Subcutaneous abdominal adipose tissue (tissue), 5 donors: Measurements from ENCODE around the gene RING1.
A peak's percentile ranks its signal among the peaks of the same experiment; 100 is the strongest.

ENCODE experiments used
- H3K27ac ChIP-seq: one replicate; pipeline ENCODE4 v1.7.0; 2013; ENCODE audit warnings: low read depth, mild to moderate bottlenecking, inconsistent platforms, low read length, moderate library complexity
- H3K27me3 ChIP-seq, 5 donors: one replicate each; pipeline ENCODE4 v1.7.0; 2013; ENCODE audit warnings: low read length in 5 of 5, inconsistent platforms in 1 of 5; ENCODE audit not compliant: control insufficient read depth in 5 of 5, insufficient read depth in 4 of 5
- H3K36me3 ChIP-seq, 5 donors: one replicate each; pipeline ENCODE4 v1.7.0; 2013; ENCODE audit warnings: low read length in 5 of 5; ENCODE audit not compliant: control insufficient read depth in 5 of 5, insufficient read depth in 5 of 5
- H3K4me1 ChIP-seq, 5 donors: one replicate each; pipeline ENCODE4 v1.7.0; 2013; ENCODE audit warnings: low read length in 5 of 5, mild to moderate bottlenecking in 3 of 5, moderate library complexity in 1 of 5; ENCODE audit not compliant: control insufficient read depth in 5 of 5, insufficient read depth in 5 of 5
- H3K4me3 ChIP-seq, 5 donors: one replicate each; pipeline ENCODE4 v1.7.0; 2013; ENCODE audit warnings: low read length in 5 of 5, low read depth in 1 of 5
- H3K9ac ChIP-seq, 5 donors: one replicate each; pipeline ENCODE4 v1.7.0; 2013; ENCODE audit warnings: low read length in 5 of 5, mild to moderate bottlenecking in 4 of 5, moderate library complexity in 3 of 5
- H3K9me3 ChIP-seq, 5 donors: one replicate each; pipeline ENCODE4 v1.7.0; 2013; ENCODE audit warnings: low read length in 5 of 5; ENCODE audit not compliant: control insufficient read depth in 5 of 5
- donor health status: healthy.
- donor health status: healthy.
- donor health status: healthy.
- donor health status: healthy.
- donor health status: healthy.

Gene RING1

GRCh38 chr6:33206027-33206863 lies 2.1 kb upstream of the RING1 start:
- peaks cover 7 to 40% (median 34%) of the 10 kb centered on the region in 5 donors for H3K36me3 ChIP-seq
- no peak overlapping the region for H3K27ac ChIP-seq
- H3K27me3 ChIP-seq, result no peaks in the 10 kb centered on the region
- no peak overlapping the region for H3K4me3 ChIP-seq
- H3K4me1 ChIP-seq, result peaks cover 14 to 50% (median 44%) of the 10 kb centered on the region in 5 donors
- no peak overlapping the region for H3K9ac ChIP-seq
- no peaks in the 10 kb centered on the region for H3K9me3 ChIP-seq

DNA sequence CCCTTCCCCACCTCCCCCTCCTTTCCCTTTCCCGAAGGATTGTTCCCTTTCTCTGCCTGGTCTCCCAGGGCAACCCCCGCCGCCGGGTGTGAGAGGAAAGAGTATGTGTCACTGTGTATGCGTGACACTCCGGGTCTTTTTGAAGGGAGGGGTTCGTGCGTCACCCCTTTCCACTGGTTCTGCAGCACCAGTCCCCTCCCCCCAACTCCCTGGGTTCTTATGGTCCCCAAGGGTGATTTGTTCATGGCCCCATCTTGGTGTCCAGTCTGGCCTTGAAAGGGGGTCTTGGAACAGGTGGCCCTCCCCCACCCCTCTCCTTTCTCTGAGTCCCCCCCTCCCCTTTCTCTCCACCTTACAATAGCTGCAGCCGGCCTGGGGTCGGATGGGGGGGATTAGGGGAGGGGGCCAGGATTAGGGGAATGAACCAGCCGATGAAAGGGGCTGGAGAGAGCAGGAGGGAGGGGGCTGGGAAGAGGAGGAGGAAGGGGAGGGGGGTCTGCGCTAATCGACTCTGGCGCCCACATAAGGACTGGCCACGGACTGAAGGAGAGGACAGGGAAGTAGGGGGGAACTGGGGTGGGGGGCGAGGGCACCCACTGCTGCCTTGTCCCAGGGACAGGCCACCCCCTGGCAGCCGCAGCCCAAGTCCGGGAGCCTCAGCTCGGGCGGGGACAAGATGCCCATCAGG lies 1.3 kb upstream of the RING1 start:
- no peaks in the 10 kb centered on the region for H3K27me3 ChIP-seq
- peak overlapping the region in 3 of 5 donors; percentile 93 to 98 (median 95) for H3K9ac ChIP-seq
- H3K27ac ChIP-seq, result peak overlapping the region; percentile 87
- no peaks in the 10 kb centered on the region for H3K9me3 ChIP-seq
- peaks cover 7 to 39% (median 37%) of the 10 kb centered on the region in 5 donors for H3K36me3 ChIP-seq
- H3K4me3 ChIP-seq, result peak overlapping the region; percentile 55 to 89 (median 83)
- peaks cover 7 to 43% (median 36%) of the 10 kb centered on the region in 5 donors for H3K4me1 ChIP-seq

DNA sequence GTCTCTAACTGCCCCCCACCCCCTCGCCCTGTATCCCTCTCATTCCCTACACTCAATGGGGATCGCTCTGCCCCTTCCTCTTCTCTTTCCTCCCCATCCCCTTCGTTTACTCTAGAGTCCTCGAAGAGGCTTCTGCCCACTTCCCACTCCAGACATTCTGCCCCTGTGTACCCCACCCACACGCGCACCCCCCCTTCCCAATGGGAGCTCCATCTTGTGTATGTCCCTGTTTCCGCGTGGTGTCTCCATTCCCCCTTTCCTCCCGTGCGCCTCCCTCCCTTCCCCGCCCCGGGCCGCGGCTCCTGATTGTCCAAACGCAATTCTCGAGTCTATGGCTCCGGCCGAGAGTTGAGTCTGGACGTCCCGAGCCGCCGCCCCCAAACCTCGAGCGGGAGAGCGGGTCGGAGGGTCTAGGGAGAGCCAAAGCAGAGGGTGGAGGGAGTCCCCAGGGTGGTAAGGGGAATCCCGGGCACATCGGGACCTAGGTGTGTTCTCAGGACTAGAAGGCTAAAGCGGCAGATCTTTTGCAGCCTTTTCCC lies 679 bp upstream of the RING1 start:
- H3K36me3 ChIP-seq, result peaks cover 4 to 33% (median 32%) of the 10 kb centered on the region in 5 donors
- peak overlapping the region; percentile 78 to 89 (median 83) for H3K4me3 ChIP-seq
- H3K9me3 ChIP-seq, result no peaks in the 10 kb centered on the region
- H3K27ac ChIP-seq, result peak overlapping the region; percentile 87
- H3K4me1 ChIP-seq, result peaks cover 4 to 40% (median 33%) of the 10 kb centered on the region in 5 donors
- H3K27me3 ChIP-seq, result no peaks in the 10 kb centered on the region
- peak overlapping the region; percentile 48 to 98 (median 94) for H3K9ac ChIP-seq

- H3K27me3 ChIP-seq, result peaks cover 0 to 5% (median 0%) of the 10 kb centered on the region in 5 donors
- H3K4me3 ChIP-seq, result no peak overlapping the region
- no peak overlapping the region for H3K27ac ChIP-seq
- peaks cover 0 to 44% (median 38%) of the 10 kb centered on the region in 5 donors for H3K4me1 ChIP-seq
- no peaks in the 10 kb centered on the region for H3K9me3 ChIP-seq
- H3K36me3 ChIP-seq, result peaks cover 0 to 23% (median 19%) of the 10 kb centered on the region in 5 donors
- no peak overlapping the region for H3K9ac ChIP-seq
These were observed 1.6 kb downstream of the RING1 start for GRCh38 chr6:33209856-33210255.

- H3K27me3 ChIP-seq, result peaks cover 0 to 5% (median 3%) of the 10 kb centered on the region in 5 donors
- H3K9me3 ChIP-seq, result no peaks in the 10 kb centered on the region
- H3K4me1 ChIP-seq, result peaks cover 0 to 37% (median 32%) of the 10 kb centered on the region in 5 donors
- peaks cover 0 to 23% (median 19%) of the 10 kb centered on the region in 5 donors for H3K36me3 ChIP-seq
- no peak overlapping the region for H3K4me3 ChIP-seq
- no peak overlapping the region for H3K27ac ChIP-seq
- H3K9ac ChIP-seq, result no peak overlapping the region
These were observed 2.8 kb downstream of the RING1 start for GRCh38 chr6:33211136-33211535.

DNA sequence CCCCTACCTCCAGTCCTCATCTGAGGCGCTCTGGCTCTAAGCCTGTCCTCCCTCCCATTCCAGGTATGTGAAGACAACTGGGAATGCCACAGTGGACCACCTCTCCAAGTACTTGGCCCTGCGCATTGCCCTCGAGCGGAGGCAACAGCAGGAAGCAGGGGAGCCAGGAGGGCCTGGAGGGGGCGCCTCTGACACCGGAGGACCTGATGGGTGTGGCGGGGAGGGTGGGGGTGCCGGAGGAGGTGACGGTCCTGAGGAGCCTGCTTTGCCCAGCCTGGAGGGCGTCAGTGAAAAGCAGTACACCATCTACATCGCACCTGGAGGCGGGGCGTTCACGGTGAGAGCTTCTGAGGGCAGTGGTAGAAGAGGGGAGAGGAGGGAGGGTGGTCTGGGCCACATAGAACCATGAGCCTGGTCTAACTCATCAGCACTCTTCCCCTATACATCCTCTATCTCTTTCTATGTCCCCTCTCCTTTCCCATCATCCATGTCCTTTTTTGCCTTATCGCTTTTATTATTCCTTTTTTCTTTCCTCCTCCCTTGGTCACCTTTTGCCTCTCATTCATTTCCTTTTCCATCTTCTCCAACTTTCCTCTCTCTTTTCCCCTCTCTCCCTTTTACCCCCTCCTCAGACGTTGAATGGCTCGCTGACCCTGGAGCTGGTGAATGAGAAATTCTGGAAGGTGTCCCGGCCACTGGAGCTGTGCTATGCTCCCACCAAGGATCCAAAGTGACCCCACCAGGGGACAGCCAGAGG lies 3.5 kb downstream of the RING1 start:
- no peak overlapping the region for H3K27ac ChIP-seq
- peaks cover 0 to 37% (median 32%) of the 10 kb centered on the region in 5 donors for H3K4me1 ChIP-seq
- no peaks in the 10 kb centered on the region for H3K9me3 ChIP-seq
- H3K36me3 ChIP-seq, result peaks cover 0 to 23% (median 19%) of the 10 kb centered on the region in 5 donors
- peaks cover 0 to 5% (median 3%) of the 10 kb centered on the region in 5 donors for H3K27me3 ChIP-seq
- H3K4me3 ChIP-seq, result no peak overlapping the region
- no peak overlapping the region for H3K9ac ChIP-seq

DNA sequence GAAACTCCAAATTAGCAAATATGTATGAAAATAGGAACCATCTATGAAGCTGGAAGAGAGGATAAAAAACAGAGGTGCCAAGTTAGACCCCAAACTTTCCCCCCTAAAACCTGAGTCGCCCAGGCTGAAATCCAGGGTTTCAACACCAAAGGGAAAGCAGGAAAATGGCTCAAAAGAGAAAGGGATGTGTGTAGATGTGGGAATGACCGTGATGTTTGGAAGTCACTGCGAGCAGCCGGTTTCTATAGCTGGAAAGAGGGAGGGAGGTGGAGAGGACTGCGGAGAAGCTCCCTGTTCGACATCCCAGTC lies 4.5 kb downstream of the RING1 start:
- peaks cover 0 to 23% (median 19%) of the 10 kb centered on the region in 5 donors for H3K36me3 ChIP-seq
- no peak overlapping the region for H3K27ac ChIP-seq
- peaks cover 0 to 5% (median 3%) of the 10 kb centered on the region in 5 donors for H3K27me3 ChIP-seq
- peak overlapping the region; percentile 48 to 72 (median 67) for H3K4me3 ChIP-seq
- H3K9me3 ChIP-seq, result no peaks in the 10 kb centered on the region
- peak overlapping the region in 4 of 5 donors; percentile 48 to 85 (median 70) for H3K9ac ChIP-seq
- peaks cover 0 to 30% (median 25%) of the 10 kb centered on the region in 5 donors for H3K4me1 ChIP-seq

GRCh38 chr6:33213166-33213988 lies 5.1 kb downstream of the RING1 start:
- H3K4me3 ChIP-seq, result peak overlapping the region; percentile 48 to 72 (median 67)
- peaks cover 0 to 9% (median 3%) of the 10 kb centered on the region in 5 donors for H3K27me3 ChIP-seq
- peaks cover 0 to 28% (median 23%) of the 10 kb centered on the region in 5 donors for H3K4me1 ChIP-seq
- H3K9ac ChIP-seq, result peak overlapping the region in 4 of 5 donors; percentile 48 to 85 (median 70)
- H3K27ac ChIP-seq, result no peak overlapping the region
- no peaks in the 10 kb centered on the region for H3K9me3 ChIP-seq
- peaks cover 0 to 23% (median 19%) of the 10 kb centered on the region in 5 donors for H3K36me3 ChIP-seq

DNA sequence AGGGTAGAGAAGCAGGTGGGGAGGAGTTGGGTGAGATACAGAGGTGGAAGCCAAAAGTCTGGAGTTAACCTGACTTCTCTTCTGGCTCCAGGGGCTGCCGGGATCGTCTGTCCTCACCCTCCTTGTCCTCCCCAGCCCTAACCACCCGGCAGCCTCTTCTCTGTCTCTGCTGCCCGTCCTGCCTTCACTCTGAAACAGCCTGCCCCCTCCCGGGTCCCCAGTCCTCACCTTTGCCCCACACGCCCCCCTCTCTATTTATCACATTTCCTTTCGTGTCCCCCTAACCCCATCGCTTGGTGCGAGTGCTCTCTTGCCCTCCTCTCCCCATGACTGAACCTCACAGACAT lies 5.7 kb downstream of the RING1 start:
- Histone ChIP-seq H3K9ac (peak overlapping the region in 3 of 5 donors; percentile 59 to 85 (median 81)), H3K9me3 (no peaks in the 10 kb centered on the region), H3K4me3 (peak overlapping the region; percentile 48 to 72 (median 67)), H3K27ac (no peak overlapping the region), H3K36me3 (peaks cover 0 to 23% (median 19%) of the 10 kb centered on the region in 5 donors), H3K4me1 (peaks cover 0 to 24% (median 19%) of the 10 kb centered on the region in 5 donors), H3K27me3 (peaks cover 0 to 9% (median 3%) of the 10 kb centered on the region in 5 donors)
